GM19463 (cell line): ENCODE data around the gene IL18BP.

Experiments
- ATAC-seq: cut with Tn5 transposase; IDR thresholded peaks from one replicate; pipeline ENCODE4 v1.9.1; 2021; ENCODE audit warnings: mild to moderate bottlenecking, moderate library complexity; ENCODE audit not compliant: unreplicated experiment

IL18BP gene

GRCh38 chr11:71998649-71999310 is at the start of gene IL18BP:
Gene IL18BP, plus strand, starts transcription at chr11:71998909. Its CDS starts 1,076 bp downstream, at chr11:71999985.
- ATAC-seq = no peak

DNA sequence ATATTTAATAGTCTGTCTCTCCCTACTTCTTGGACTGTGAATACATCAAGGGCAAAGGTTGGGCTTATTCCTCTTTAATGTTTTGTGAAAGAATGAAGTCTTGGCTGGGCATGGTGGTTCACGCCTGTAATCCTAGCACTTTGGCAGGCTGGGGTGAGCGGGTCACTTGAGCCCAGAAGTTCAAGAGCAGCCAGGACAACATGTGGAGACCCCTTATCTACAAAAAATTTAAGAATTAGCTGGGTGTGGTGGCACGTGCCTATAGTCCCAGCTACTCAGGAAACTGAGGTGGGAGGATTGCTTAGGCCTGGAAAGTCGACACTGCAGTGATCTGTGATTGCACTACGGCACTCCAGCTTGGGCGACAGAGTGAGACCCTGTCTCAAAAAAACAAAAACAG is 49.7 kb upstream of the IL18BP start:
- ATAC-seq = no peak

- ATAC-seq = no peak
Measured at GRCh38 chr11:71951741-71952310, 46.9 kb upstream of the IL18BP start.

GRCh38 chr11:71955898-71956456 is 42.7 kb upstream of the IL18BP start:
- no peak for ATAC-seq

- ATAC-seq = peak; percentile 69
Measured at GRCh38 chr11:71962428-71963038, 36.2 kb upstream of the IL18BP start.

DNA sequence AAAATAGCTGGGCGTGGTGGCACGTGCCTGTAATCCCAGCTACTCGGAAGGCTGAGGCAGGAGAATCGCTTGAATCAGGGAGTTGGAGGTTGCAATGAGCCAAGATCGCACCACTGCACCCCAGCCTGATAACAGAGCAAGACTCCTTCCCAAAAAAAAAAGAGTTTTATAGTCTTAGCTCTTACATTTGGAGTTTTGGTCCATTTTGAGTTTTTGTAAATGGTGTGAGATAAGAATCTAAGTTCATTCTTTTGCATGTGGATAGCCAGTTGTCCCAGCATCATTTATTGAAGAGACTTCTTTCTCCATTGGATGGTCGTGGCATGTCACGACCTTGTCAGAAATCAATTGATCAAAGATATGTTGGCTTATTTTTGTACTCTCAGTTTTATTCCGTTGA is 35.2 kb upstream of the IL18BP start:
- no peak for ATAC-seq

DNA sequence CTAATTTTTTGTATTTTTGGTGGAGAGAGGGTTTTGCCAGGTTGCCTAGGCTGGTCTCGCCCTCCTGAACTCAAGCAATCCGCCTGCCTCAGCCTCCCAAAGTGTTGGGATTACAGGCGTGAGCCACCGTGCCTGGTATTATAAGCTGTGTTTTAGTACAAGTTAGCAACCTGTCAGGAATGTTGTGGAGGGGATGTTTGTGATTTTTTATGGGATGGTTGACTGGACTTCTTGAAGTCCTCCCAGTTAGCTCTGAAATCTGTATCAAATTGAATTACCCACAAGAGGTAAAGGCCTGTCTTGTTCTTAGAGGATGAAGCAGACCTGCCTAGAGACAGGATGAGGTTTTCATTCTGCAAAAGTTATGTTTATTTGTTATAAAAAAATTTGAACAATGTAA is 34.1 kb upstream of the IL18BP start:
- ATAC-seq = no peak

DNA sequence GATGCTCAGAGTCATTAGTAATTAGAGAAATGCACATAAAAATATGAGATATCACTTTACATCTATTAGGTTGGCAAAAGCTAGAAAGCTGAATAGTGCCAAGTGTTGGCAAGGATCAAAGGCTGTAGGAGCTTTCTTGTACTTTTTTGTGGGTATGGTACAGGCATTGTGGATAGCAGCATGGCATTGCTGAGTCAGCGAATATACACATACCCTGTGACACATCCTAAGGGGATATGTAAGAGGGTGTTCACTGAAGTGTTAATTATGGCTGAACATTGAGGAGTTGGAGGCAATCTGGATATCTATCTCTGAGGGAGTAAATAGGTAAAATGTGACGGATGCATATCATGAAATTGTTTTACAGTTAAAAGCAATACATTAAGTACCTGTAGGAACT is 27.0 kb upstream of the IL18BP start:
- ATAC-seq = no peak

GRCh38 chr11:71976551-71976950 is 22.2 kb upstream of the IL18BP start:
- no peak for ATAC-seq

DNA sequence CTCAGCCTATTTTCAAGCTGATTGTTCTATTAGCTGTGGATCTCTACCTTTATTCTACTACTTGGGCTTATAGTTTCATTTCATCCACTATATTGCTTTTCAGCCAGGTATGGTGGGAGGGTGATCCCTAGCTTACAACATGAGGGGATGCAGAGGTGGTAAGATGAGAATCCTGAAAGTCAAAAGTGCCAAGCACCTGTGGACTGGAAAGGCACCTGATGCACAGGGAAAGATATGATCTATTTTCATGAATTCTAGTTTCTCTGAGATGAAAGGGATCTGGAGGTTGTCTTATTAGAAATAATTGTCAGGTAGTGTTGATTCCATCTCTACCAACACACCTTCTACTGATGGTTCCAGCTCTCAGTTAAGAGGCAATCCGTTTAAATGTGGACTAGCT is 21.6 kb upstream of the IL18BP start:
- no peak for ATAC-seq

GRCh38 chr11:71977743-71978418 is 20.8 kb upstream of the IL18BP start:
- ATAC-seq = no peak

GRCh38 chr11:71979094-71979493 is 19.6 kb upstream of the IL18BP start:
- ATAC-seq = no peak

- ATAC-seq = no peak
Measured at GRCh38 chr11:71979602-71980001, 19.1 kb upstream of the IL18BP start.

GRCh38 chr11:71986131-71986530 is 12.6 kb upstream of the IL18BP start:
- ATAC-seq = no peak

GRCh38 chr11:71987521-71987920 is 11.2 kb upstream of the IL18BP start:
- ATAC-seq = no peak

DNA sequence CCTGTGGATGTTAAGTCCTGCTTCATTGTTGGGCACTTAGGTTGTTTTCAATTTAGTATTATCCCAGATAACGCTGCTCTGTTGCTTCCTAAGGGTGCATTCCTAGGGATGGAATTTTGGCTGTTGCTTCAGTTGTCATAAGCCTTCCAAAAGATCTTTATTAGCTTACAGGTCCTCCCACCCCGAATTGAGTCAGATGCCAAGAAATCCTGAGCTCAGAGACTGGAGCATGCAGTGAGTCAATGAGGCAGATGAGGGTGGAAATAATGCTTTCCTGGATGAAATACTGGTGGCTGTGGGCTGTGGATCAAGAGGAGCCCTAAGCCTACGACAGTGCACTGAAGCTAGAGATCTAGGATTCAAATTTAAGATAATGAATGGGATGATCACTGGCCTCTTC is 10.7 kb upstream of the IL18BP start:
- ATAC-seq = no peak

DNA sequence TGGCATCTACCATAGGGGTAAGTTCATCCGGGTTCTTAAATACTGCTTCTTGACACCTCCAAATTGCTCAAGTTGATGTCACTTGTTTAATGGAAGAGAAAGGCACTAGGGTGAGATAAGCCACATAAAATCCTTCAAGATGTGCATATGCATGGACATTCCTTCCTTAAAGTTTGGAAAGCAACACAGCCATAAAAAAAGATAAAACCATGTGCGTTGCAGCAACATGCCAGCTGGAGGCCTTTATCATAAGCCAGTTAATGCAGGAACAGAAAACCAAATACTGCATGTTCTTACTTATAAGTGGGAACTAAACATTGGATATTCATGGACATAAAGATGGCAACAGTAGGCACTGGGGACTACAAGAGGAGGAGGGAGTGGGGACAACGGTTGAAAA is 8.0 kb upstream of the IL18BP start:
- no peak for ATAC-seq

DNA sequence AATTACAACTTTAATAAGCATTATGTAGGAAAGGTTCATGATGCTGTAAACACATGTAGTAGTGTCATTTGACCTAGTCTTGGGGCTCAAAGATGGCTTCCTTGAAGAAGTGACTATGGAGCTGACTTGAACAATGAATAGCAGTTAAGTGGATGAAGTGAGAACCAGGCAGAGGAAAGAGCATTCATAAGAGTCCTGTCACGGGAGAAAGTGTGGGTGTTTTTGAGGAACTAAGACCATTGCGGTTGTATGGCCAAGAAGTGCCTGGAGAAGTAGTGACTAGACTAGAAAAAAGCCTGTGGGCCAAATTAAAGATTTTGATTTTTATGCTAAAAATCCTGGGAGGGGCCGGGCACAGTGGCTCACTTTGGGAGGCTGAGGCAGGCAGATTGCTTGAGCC is 7.2 kb upstream of the IL18BP start:
- ATAC-seq = peak; percentile 80

DNA sequence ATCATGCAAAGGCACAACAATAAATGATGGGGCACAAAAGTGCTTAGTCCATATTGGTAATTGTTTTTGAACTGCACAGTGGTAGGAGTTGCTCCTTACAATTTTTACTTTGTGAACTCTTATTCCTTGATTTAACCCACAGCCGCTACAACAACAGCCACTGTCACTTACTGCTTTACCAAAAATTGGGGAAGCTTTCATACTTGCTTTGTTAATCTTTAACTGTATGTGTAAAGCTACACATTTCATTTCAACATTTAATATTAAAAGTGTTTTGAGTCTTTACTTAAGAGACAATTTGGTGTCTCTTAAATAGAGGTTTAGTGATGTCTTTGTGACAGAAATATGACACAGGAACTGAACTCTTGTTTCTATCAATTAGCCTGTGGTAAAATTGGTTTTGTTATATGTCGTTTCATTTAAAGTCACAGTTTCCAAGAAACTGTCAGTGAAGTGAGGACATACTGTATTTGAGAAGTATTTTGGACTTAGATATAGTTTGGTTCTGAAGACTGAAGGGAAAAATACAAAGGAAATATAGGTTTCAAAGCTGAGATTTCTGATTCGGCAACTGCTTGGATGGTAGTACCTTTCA is 6.5 kb upstream of the IL18BP start:
- no peak for ATAC-seq

DNA sequence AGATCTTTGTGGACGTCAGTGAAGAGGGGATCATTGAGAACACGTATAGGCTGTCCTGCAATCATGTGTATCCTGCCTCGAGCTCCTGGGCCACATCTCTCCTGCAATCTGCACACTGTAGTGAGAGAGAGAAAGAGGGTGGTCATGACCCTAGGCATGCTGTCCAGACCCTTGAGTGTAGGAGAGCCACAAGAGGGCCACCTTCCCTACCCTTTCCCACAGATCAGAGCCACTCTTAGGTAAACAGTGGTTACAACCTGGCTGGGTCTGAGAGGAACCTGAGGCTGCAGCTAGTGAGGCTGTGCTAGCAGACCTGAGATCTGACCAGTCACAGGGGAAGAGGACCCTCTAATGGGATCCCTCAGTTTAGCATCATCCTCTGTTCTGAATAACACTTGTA is 3.9 kb upstream of the IL18BP start:
- no peak for ATAC-seq

GRCh38 chr11:71995726-71996291 is 2.9 kb upstream of the IL18BP start:
- no peak for ATAC-seq
